Spleen (tissue), 7 donors: ENCODE results near the gene F2RL3.

Experiments
- POLR2AphosphoS5 ChIP-seq, 3 donors: sonication (generic); formaldehyde crosslinking; IDR thresholded peaks; one replicate each; pipeline ENCODE4 v1.5.1; 2017; ENCODE audit warnings: antibody characterized with exemption in 3 of 3
- TF ChIP-seq, protein P1 (sequence below), 11 experiments: fragments of 200-600 bp in 7 of 11; fragments of 450-650 bp in 4 of 11; sonication (generic) in 4 of 11; IDR thresholded peaks in 8 of 11; conservative IDR thresholded peaks in 3 of 11; 1 replicate in 7 of 11; 2 replicates in 4 of 11; pipeline versions ENCODE4 v1.4.0 to v1.8.0; 2016 to 2021; ENCODE audit warnings: antibody characterized with exemption in 11 of 11, inconsistent platforms in 4 of 11, mild to moderate bottlenecking in 1 of 11
- donor health status: DM: no; HTN: no; CAD: no; lungs with moderate emphysema.
- donor health status: DM: no; HTN: no; CAD: no.
- donor health status: DM: no; HTN: no; CAD: no.

DNA sequence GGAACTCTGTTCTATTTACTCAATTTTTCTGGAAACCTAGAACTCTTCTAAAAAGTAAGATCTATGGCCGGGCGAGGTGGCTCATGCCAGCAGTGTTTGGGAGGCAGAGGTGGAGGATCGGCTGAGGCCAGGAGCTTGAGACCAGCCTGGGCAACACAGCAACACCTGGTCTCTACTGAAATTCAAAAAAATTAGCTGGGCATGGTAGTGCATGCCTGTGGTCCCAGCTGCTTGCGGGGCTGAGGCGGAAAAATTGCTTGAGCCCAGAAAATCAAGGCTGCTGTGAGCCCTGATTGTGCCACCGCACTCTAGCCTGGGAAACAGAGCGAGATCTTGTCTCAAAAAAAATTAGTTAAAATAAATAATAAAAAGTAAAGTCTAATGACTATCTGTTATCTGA, 28.6 kb downstream of the F2RL3 start:
- TF ChIP-seq POLR2AphosphoS5 (IDR thresholded peaks at IDR 0.05), result no peak
- TF ChIP-seq, protein P1, sequence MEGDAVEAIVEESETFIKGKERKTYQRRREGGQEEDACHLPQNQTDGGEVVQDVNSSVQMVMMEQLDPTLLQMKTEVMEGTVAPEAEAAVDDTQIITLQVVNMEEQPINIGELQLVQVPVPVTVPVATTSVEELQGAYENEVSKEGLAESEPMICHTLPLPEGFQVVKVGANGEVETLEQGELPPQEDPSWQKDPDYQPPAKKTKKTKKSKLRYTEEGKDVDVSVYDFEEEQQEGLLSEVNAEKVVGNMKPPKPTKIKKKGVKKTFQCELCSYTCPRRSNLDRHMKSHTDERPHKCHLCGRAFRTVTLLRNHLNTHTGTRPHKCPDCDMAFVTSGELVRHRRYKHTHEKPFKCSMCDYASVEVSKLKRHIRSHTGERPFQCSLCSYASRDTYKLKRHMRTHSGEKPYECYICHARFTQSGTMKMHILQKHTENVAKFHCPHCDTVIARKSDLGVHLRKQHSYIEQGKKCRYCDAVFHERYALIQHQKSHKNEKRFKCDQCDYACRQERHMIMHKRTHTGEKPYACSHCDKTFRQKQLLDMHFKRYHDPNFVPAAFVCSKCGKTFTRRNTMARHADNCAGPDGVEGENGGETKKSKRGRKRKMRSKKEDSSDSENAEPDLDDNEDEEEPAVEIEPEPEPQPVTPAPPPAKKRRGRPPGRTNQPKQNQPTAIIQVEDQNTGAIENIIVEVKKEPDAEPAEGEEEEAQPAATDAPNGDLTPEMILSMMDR (IDR thresholded peaks at IDR 0.05 in 8 of 11, conservative IDR thresholded peaks at IDR 0.05 in 3 of 11), result no peak
